Type B pancreatic cell (in vitro differentiated cells): ENCODE results near the gene FNDC1. TPM values are rescaled to one million over a fixed set of nuclear protein-coding genes. Genes with fewer than 3 reads are reported as not detected.

Experiments used
- DNase-seq: peaks from one replicate; pipeline ENCODE4 v3.0.0; 2021; ENCODE audit warnings: mixed read lengths; ENCODE audit not compliant: unreplicated experiment; ENCODE audit errors: extremely low spot score
- H3K27ac Mint-ChIP-seq: 2 replicates; pipeline ENCODE4 v1.8.0; 2021; ENCODE audit warnings: mild to moderate bottlenecking, mixed read lengths
- H3K27me3 Mint-ChIP-seq: 2 replicates; pipeline ENCODE4 v1.8.0; 2021; ENCODE audit warnings: mixed read lengths
- H3K36me3 Mint-ChIP-seq: 2 replicates; pipeline ENCODE4 v1.8.0; 2021; ENCODE audit warnings: mixed read lengths
- H3K4me1 Mint-ChIP-seq: one replicate; pipeline ENCODE4 v1.8.0; 2021; ENCODE audit warnings: mixed read lengths; ENCODE audit not compliant: unreplicated experiment
- H3K4me3 Mint-ChIP-seq: 2 replicates; pipeline ENCODE4 v1.8.0; 2021; ENCODE audit warnings: mild to moderate bottlenecking, mixed read lengths
- H3K9me3 Mint-ChIP-seq: 2 replicates; pipeline ENCODE4 v1.8.0; 2021; ENCODE audit warnings: mixed read lengths
- total RNA-seq: library from RNA; stranded (reverse); gene quantifications from 2 replicates; pipeline ENCODE4 v1.2.1, GENCODE V29; 2021; ENCODE audit warnings: low replicate concordance
- TF ChIP-seq, protein P1 (sequence below): fragments of 200-600 bp; sonication (generic); conservative IDR thresholded peaks from 2 replicates; pipeline ENCODE4 v1.5.0; 2021; ENCODE audit warnings: antibody characterized with exemption, mild to moderate bottlenecking

FNDC1 gene
- total RNA-seq, 1 donor from 2014 or later: 1.7 TPM

DNA sequence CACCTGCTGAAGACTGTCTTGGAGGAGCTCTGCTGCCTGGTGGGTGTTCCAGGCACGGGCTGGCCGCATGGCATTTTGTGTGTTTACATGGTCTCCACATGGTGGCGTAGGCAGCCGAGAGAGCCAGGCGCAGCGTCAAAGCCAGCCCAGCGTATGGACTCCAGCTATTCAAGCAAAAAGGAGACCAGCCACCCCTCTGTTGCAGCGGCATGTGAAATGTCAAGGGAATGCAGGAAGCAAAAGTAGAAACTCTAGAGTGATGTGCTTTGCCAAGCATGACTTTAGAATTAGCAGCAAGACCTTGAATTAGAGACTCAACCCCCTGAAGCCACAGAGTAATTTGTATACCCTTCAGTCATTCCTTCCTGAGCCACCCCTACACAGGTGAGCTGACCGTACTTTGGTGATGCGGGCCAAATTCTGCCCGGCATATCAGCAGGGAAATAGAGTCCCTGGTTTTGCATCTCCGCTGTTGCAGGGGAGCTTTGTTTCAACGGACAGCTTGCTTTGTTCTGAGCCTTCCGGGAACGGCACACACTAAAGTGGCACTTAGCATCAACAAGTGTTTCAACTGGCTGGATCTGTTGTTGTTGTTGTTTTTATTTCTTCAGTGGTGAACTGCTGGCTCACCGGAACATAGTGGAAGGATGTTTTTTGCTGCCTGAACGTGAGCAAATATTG, 48.5 kb downstream of the FNDC1 start:
- no peak overlapping the region for H3K27ac Mint-ChIP-seq
- H3K27me3 Mint-ChIP-seq: peaks cover 38% of the 10 kb centered on the region

DNA sequence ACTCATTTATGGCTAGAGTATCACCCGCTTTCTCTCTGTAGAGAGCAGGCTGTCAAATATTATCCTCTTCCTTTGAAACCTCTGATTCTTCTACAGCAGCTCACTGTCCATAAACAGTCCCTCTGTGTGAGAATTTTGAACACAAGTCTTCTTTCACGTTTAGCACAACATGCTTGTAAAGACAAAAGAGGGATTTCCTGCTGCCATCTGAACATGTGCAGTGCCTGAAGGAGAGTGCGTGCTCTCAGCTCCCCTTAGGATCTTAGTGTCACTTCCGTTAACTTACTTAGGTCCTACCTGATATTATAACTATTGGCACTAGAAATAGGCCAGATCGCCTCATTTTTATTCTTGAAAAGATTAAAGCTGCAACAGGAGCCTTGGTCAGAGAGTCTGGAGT, 50.9 kb downstream of the FNDC1 start:
- DNase-seq: no peak
- TF ChIP-seq, protein P1, sequence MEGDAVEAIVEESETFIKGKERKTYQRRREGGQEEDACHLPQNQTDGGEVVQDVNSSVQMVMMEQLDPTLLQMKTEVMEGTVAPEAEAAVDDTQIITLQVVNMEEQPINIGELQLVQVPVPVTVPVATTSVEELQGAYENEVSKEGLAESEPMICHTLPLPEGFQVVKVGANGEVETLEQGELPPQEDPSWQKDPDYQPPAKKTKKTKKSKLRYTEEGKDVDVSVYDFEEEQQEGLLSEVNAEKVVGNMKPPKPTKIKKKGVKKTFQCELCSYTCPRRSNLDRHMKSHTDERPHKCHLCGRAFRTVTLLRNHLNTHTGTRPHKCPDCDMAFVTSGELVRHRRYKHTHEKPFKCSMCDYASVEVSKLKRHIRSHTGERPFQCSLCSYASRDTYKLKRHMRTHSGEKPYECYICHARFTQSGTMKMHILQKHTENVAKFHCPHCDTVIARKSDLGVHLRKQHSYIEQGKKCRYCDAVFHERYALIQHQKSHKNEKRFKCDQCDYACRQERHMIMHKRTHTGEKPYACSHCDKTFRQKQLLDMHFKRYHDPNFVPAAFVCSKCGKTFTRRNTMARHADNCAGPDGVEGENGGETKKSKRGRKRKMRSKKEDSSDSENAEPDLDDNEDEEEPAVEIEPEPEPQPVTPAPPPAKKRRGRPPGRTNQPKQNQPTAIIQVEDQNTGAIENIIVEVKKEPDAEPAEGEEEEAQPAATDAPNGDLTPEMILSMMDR: no peak
- Mint-ChIP-seq H3K9me3 (no peaks in the 10 kb centered on the region), H3K4me3 (no peak overlapping the region), H3K36me3 (no peaks in the 10 kb centered on the region), H3K4me1 (no peaks in the 10 kb centered on the region), H3K27ac (no peak overlapping the region), H3K27me3 (peaks cover 39% of the 10 kb centered on the region)

More for the DNA sequence above, 48.5 kb downstream of the FNDC1 start:
- Mint-ChIP-seq H3K36me3 (no peaks in the 10 kb centered on the region), H3K4me3 (no peak overlapping the region), H3K4me1 (peaks cover 2% of the 10 kb centered on the region), H3K9me3 (no peaks in the 10 kb centered on the region)
- no peak for DNase-seq
- TF ChIP-seq, protein P1: peak; percentile 72

DNA sequence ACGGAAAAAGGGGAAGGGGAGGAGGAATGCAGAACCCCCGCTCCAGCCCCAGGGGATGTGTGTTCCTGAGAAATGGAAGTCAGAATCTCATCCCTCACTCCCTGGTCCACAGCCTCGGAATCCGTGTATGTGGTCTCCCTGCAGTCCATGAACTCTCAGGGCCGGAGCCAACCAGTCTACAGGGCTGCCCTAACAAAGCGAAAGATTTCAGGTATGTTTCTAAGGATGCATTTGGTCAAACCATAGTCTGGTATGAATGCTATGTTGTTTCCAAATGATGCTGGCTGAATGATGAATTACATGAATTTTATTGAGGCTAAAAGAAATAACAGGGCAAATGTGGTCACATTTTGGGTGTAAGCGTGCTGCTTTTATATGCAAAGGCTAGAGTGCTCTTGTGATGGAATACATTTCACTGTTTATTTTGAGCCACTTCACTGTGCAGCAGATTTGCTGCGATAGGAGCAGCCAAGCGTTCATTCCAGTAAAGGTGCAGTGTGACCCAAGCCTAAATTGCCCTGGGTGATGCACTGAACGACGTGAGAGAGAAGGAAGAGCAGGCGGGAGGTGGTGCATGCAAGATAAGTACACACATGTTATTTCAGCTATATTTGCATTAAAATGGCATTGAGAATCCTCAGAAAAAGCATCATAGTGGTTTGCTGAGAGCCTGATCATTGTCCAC, 52.4 kb downstream of the FNDC1 start:
- Mint-ChIP-seq H3K27me3 (peaks cover 43% of the 10 kb centered on the region), H3K36me3 (no peaks in the 10 kb centered on the region)

DNA sequence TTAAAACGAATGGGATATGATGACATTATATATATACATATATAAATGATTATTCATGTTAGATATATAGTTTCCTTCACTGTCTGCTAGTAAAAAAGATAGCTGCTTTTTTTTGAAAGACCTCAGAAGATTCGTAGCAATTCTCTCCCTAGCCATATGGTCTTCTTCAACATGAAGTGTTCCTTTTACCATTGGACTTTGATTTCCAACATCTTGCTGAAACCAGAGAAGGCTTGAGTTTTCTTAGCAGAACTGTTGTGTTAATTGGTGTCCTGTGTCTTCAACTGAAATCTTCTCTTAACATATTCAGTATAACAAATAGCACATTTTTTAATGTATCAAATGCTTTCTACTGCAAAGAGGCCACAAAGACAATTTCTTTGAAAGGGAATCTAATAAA, 55.3 kb downstream of the FNDC1 start:
- TF ChIP-seq, protein P1: no peak
- no peaks in the 10 kb centered on the region for H3K36me3 Mint-ChIP-seq
- H3K4me1 Mint-ChIP-seq: no peaks in the 10 kb centered on the region
- peaks cover 32% of the 10 kb centered on the region for H3K27me3 Mint-ChIP-seq
- H3K9me3 Mint-ChIP-seq: no peaks in the 10 kb centered on the region
- H3K27ac Mint-ChIP-seq: no peak overlapping the region
- H3K4me3 Mint-ChIP-seq: no peak overlapping the region
- DNase-seq: no peak

More for the DNA sequence above, 52.4 kb downstream of the FNDC1 start:
- no peak overlapping the region for H3K4me3 Mint-ChIP-seq
- TF ChIP-seq, protein P1: no peak
- no peaks in the 10 kb centered on the region for H3K9me3 Mint-ChIP-seq
- no peak for DNase-seq
- no peaks in the 10 kb centered on the region for H3K4me1 Mint-ChIP-seq
- H3K27ac Mint-ChIP-seq: no peak overlapping the region

DNA sequence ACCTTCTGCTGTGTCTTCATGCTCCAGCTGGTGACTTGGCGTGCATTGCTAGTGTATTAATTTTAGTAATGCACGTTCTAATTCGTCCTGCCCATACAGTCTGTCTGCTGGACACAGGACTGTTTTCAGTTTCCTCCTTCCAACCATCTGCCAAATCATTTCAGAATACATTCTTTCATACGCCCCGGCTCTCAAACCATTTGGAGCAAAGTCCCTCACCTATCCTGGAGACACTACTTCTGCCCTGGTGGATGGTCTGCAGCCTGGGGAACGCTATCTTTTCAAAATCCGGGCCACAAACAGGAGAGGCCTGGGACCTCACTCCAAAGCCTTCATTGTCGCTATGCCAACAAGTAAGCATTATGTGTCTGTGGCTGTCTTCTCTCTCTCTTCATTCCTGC, 60.5 kb downstream of the FNDC1 start:
- Mint-ChIP-seq H3K36me3 (no peaks in the 10 kb centered on the region), H3K9me3 (no peaks in the 10 kb centered on the region), H3K27me3 (peaks cover 43% of the 10 kb centered on the region), H3K27ac (no peak overlapping the region), H3K4me1 (peaks cover 3% of the 10 kb centered on the region), H3K4me3 (no peak overlapping the region)
- DNase-seq: no peak
- TF ChIP-seq, protein P1: no peak
